Measurements from ENCODE around the gene SPTBN4. TPM values are rescaled to one million over a fixed set of nuclear protein-coding genes. Genes with fewer than 3 reads are reported as not detected.
A peak's percentile ranks its signal among the peaks of the same experiment; 100 is the strongest.

The SPTBN4 gene
- total RNA-seq, 1 donor from 2014 or later = 0.53 TPM

- DNase-seq (no peak), ATAC-seq (no peak)
- TF ChIP-seq, protein P1, sequence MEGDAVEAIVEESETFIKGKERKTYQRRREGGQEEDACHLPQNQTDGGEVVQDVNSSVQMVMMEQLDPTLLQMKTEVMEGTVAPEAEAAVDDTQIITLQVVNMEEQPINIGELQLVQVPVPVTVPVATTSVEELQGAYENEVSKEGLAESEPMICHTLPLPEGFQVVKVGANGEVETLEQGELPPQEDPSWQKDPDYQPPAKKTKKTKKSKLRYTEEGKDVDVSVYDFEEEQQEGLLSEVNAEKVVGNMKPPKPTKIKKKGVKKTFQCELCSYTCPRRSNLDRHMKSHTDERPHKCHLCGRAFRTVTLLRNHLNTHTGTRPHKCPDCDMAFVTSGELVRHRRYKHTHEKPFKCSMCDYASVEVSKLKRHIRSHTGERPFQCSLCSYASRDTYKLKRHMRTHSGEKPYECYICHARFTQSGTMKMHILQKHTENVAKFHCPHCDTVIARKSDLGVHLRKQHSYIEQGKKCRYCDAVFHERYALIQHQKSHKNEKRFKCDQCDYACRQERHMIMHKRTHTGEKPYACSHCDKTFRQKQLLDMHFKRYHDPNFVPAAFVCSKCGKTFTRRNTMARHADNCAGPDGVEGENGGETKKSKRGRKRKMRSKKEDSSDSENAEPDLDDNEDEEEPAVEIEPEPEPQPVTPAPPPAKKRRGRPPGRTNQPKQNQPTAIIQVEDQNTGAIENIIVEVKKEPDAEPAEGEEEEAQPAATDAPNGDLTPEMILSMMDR (IDR thresholded peaks at IDR 0.05) = no peak
- Histone ChIP-seq H3K27me3 (ENCODE audit: low read depth) (no peaks in the 10 kb centered on the region), H3K36me3 (no peaks in the 10 kb centered on the region), H3K9me3 (no peaks in the 10 kb centered on the region), H3K27ac (no peak overlapping the region), H3K4me1 (peaks cover 10% of the 10 kb centered on the region), H3K4me3 (no peak overlapping the region)
- intact Hi-C loops (cut with DNase I) = no loop called here
Observed at GRCh38 chr19:40528533-40529092, 61.8 kb downstream of the SPTBN4 start.

- TF ChIP-seq, protein P1 (IDR thresholded peaks at IDR 0.05) = peak; percentile 96
- peak; percentile 94 to 96 for ATAC-seq
- no peaks in the 10 kb centered on the region for H3K9me3 ChIP-seq
- intact Hi-C loops (cut with DNase I) = no loop called here
- peaks cover 10% of the 10 kb centered on the region for H3K4me1 ChIP-seq
- peak overlapping the region; percentile 13 for H3K27ac ChIP-seq
- DNase-seq = peak; percentile 91
- H3K4me3 ChIP-seq = peak overlapping the region; percentile 57
- no peaks in the 10 kb centered on the region for H3K36me3 ChIP-seq
- H3K27me3 ChIP-seq (ENCODE audit: low read depth) = no peaks in the 10 kb centered on the region
Observed at GRCh38 chr19:40529093-40529954, 62.5 kb downstream of the SPTBN4 start.

DNA sequence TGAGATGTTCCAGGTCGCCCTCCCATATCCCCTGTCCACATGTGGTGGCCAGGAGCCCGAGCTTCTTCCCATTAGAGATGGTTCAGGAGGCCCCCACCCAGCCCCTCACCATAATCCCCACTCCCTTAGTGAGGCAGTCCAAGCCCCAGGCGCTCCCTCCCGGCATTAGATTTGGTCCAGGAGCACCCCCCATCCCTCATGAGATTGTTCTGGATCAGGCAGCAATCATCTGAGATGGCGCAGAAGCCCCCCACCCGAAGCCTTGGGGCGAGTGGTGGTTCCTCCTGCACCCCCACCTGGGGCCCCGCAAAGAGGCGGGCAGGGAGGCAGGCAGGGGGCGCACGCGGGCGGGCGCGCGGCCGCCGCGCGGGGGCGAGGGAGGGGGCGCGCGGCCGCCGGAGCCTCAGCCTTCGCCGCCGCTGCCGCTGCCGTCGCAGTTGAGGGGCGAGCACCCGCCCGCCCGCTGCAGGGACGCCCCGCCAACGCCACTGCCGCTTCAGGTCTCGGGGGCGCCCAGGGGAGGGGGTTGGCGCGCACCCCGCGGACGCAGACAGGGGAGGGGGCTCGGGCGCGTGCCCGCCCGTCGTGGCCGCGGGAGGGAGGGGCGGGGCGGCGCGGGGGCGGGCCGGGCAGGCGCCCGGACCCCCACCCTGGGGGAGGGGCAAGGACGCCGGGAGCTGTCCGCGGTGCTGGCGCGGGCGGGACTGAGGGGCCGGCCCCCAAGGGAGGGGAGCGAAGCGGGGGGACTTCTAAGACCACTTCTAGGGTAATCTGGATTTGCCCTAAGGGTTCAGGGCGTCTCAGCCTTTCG, 63.5 kb downstream of the SPTBN4 start:
- ATAC-seq = no peak
- Histone ChIP-seq H3K36me3 (no peaks in the 10 kb centered on the region), H3K9me3 (no peaks in the 10 kb centered on the region), H3K4me1 (peaks cover 10% of the 10 kb centered on the region), H3K4me3 (no peak overlapping the region), H3K27ac (no peak overlapping the region), H3K27me3 (ENCODE audit: low read depth) (no peaks in the 10 kb centered on the region)
- no peak for DNase-seq
- TF ChIP-seq, protein P1 (IDR thresholded peaks at IDR 0.05) = no peak
- intact Hi-C loops (cut with DNase I) = no loop called here

GRCh38 chr19:40533508-40533907, 66.7 kb downstream of the SPTBN4 start:
- ATAC-seq (no peak), DNase-seq (no peak)
- TF ChIP-seq, protein P1 (IDR thresholded peaks at IDR 0.05) = no peak
- Histone ChIP-seq H3K27me3 (ENCODE audit: low read depth) (no peaks in the 10 kb centered on the region), H3K27ac (no peak overlapping the region), H3K4me1 (peaks cover 10% of the 10 kb centered on the region), H3K36me3 (no peaks in the 10 kb centered on the region), H3K9me3 (no peaks in the 10 kb centered on the region), H3K4me3 (no peak overlapping the region)
- intact Hi-C loops (cut with DNase I) = no loop called here

GRCh38 chr19:40534148-40534547, 67.3 kb downstream of the SPTBN4 start:
- TF ChIP-seq, protein P1 (IDR thresholded peaks at IDR 0.05) = no peak
- intact Hi-C loops (cut with DNase I) = no loop called here

More at GRCh38 chr19:40534148-40534547, 67.3 kb downstream of the SPTBN4 start:
- peaks cover 10% of the 10 kb centered on the region for H3K4me1 ChIP-seq
- no peaks in the 10 kb centered on the region for H3K36me3 ChIP-seq
- ATAC-seq = no peak
- H3K27me3 ChIP-seq (ENCODE audit: low read depth) = no peaks in the 10 kb centered on the region
- no peak overlapping the region for H3K4me3 ChIP-seq
- no peak for DNase-seq
- H3K27ac ChIP-seq = no peak overlapping the region
- no peaks in the 10 kb centered on the region for H3K9me3 ChIP-seq
